Measurements from ENCODE around the gene PTGR3. TPM values are rescaled to one million over a fixed set of nuclear protein-coding genes. Genes with fewer than 3 reads are reported as not detected.
"Not testable (repeated sequence)": the region's sequence is repeated elsewhere in the genome, so short reads cannot be mapped to it uniquely, and the experiment has no call there.

PTGR3 gene
- total RNA-seq, 1 donor from 2014 or later, result 26.3 TPM

DNA sequence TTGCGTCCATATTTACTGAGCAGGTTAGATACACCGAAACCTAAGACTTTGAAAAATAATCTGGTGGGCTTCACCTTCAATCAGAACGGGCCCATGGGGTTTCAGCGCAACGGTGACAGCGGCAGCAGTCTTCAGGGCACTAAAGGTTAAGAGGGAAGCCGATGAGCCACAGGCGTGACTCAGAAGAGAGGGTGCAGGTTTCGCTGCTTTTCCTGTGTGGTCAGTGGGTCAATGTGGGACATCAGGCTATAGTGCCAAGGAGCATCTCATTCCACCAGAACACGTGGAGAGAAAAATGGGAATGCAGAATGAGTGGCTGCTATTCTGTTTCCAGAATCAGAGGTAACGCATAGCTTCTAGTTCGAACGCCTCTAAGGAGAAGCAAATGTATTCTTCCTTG, 8.9 kb downstream of the PTGR3 start:
- Mint-ChIP-seq H3K27ac (ENCODE audit: unreplicated experiment) (no peak overlapping the region), H3K4me1 (ENCODE audit: unreplicated experiment) (peaks cover under 1% of the 10 kb centered on the region), H3K4me3 (ENCODE audit: unreplicated experiment) (no peak overlapping the region), H3K27me3 (ENCODE audit: unreplicated experiment) (peaks cover 2% of the 10 kb centered on the region), H3K9me3 (ENCODE audit: unreplicated experiment) (no peaks in the 10 kb centered on the region), H3K36me3 (ENCODE audit: low read depth, unreplicated experiment) (peaks cover 13% of the 10 kb centered on the region)
- TF ChIP-seq, protein P1, sequence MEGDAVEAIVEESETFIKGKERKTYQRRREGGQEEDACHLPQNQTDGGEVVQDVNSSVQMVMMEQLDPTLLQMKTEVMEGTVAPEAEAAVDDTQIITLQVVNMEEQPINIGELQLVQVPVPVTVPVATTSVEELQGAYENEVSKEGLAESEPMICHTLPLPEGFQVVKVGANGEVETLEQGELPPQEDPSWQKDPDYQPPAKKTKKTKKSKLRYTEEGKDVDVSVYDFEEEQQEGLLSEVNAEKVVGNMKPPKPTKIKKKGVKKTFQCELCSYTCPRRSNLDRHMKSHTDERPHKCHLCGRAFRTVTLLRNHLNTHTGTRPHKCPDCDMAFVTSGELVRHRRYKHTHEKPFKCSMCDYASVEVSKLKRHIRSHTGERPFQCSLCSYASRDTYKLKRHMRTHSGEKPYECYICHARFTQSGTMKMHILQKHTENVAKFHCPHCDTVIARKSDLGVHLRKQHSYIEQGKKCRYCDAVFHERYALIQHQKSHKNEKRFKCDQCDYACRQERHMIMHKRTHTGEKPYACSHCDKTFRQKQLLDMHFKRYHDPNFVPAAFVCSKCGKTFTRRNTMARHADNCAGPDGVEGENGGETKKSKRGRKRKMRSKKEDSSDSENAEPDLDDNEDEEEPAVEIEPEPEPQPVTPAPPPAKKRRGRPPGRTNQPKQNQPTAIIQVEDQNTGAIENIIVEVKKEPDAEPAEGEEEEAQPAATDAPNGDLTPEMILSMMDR (IDR thresholded peaks at IDR 0.05; ENCODE audit: unreplicated experiment), result no peak
- no peak for DNase-seq (ENCODE audit: low spot score)

DNA sequence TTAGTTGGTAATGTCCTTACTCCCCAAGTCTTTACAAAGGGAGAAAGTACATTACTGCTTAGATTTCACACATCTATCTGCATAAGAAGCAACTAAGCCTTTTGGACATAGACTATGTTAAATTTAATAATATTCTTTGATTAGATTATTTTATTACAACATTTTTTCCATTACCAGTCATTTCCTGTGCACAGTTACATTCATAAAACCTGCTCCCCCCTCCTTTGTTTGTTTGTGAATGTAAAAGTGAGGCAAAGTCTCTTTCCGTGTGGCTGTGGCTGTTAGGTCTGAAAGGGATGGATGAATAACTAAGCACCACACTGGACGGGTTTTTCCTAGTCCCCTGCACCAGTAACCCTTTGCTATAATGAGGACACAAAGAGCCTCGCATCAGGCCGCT, 9.6 kb downstream of the PTGR3 start:
- Mint-ChIP-seq H3K36me3 (ENCODE audit: low read depth, unreplicated experiment) (peaks cover 13% of the 10 kb centered on the region), H3K4me1 (ENCODE audit: unreplicated experiment) (no peaks in the 10 kb centered on the region), H3K4me3 (ENCODE audit: unreplicated experiment) (no peak overlapping the region), H3K27me3 (ENCODE audit: unreplicated experiment) (peaks cover 1% of the 10 kb centered on the region), H3K27ac (ENCODE audit: unreplicated experiment) (no peak overlapping the region), H3K9me3 (ENCODE audit: unreplicated experiment) (no peaks in the 10 kb centered on the region)
- TF ChIP-seq, protein P1 (IDR thresholded peaks at IDR 0.05; ENCODE audit: unreplicated experiment), result no peak
- DNase-seq (ENCODE audit: low spot score), result no peak

DNA sequence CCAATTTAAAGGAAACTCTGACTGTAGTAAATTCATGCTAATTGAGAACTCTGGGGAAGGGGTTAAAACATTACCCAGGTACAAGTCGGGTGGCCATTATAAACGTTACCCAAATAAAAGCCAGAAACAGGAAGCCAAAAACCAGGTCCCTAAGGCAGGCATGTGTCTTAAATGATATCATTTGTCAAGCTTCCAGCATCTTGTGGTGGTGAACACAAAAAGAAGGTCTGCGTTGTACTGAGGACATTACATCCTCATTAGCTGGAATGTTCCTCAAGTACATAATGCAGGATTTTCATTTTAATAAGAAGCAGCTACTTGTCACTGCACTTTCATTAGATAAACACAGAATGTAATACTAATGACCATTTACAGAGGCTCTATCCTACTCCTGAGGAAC, 10.9 kb downstream of the PTGR3 start:
- TF ChIP-seq, protein P1 (IDR thresholded peaks at IDR 0.05; ENCODE audit: unreplicated experiment), result no peak

DNA sequence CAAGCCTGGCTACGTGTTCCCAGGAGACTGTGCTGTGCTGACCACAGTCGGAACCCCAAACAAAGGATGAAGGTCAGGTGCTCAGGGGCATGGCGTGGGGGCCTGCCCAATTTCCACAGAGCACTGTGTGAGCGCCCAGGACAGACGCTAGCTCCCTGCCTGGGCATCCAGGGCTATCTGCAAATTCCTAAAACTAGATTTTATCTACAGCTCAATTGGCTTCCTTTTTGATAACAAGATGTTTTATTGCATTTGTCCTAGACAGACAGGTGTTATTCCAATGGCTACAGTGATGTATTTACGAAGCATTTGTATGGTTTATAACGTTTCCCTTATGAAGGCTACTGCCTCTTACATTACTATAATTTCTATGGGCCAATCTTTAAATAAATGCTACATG, 16.0 kb downstream of the PTGR3 start:
- TF ChIP-seq, protein P1 (IDR thresholded peaks at IDR 0.05; ENCODE audit: unreplicated experiment), result no peak
- DNase-seq (ENCODE audit: low spot score), result no peak
- H3K36me3 Mint-ChIP-seq (ENCODE audit: low read depth, unreplicated experiment), result peaks cover 4% of the 10 kb centered on the region
- peaks cover 2% of the 10 kb centered on the region for H3K4me1 Mint-ChIP-seq (ENCODE audit: unreplicated experiment)
- no peaks in the 10 kb centered on the region for H3K9me3 Mint-ChIP-seq (ENCODE audit: unreplicated experiment)
- H3K27me3 Mint-ChIP-seq (ENCODE audit: unreplicated experiment), result peaks cover 3% of the 10 kb centered on the region
- no peak overlapping the region for H3K27ac Mint-ChIP-seq (ENCODE audit: unreplicated experiment)
- H3K4me3 Mint-ChIP-seq (ENCODE audit: unreplicated experiment), result no peak overlapping the region

More for the DNA sequence above, 10.9 kb downstream of the PTGR3 start:
- Mint-ChIP-seq H3K4me3 (ENCODE audit: unreplicated experiment) (no peak overlapping the region), H3K4me1 (ENCODE audit: unreplicated experiment) (no peaks in the 10 kb centered on the region), H3K36me3 (ENCODE audit: low read depth, unreplicated experiment) (peaks cover 13% of the 10 kb centered on the region), H3K9me3 (ENCODE audit: unreplicated experiment) (no peaks in the 10 kb centered on the region), H3K27me3 (ENCODE audit: unreplicated experiment) (peaks cover 1% of the 10 kb centered on the region), H3K27ac (ENCODE audit: unreplicated experiment) (no peak overlapping the region)
- DNase-seq (ENCODE audit: low spot score), result no peak

DNA sequence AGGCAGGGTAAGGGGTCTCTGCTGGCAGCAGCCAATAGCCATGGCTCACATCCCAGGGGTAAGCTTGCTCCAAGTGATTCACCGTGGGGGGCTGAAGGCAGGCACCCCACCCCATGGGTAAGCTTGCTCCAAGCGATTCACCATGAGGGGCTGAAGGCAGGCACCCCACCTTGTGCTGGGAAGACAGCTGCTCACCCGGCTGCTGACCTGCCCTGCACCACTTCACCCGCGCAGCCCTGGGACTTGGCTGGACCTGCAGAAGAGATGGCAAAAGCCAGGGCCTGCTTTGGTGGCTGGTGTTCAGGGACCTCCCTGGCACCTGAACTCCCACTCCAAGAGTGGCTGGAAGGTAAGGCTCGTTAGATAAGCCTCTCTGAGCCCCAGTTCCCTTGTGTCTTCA, 19.2 kb downstream of the PTGR3 start:
- H3K36me3 Mint-ChIP-seq (ENCODE audit: low read depth, unreplicated experiment), result peaks cover 9% of the 10 kb centered on the region
- TF ChIP-seq, protein P1 (IDR thresholded peaks at IDR 0.05; ENCODE audit: unreplicated experiment), result no peak
- no peak for DNase-seq (ENCODE audit: low spot score)
- peaks cover 5% of the 10 kb centered on the region for H3K27me3 Mint-ChIP-seq (ENCODE audit: unreplicated experiment)
- H3K4me1 Mint-ChIP-seq (ENCODE audit: unreplicated experiment), result peaks cover 12% of the 10 kb centered on the region
- H3K9me3 Mint-ChIP-seq (ENCODE audit: unreplicated experiment), result no peaks in the 10 kb centered on the region
- no peak overlapping the region for H3K27ac Mint-ChIP-seq (ENCODE audit: unreplicated experiment)
- H3K4me3 Mint-ChIP-seq (ENCODE audit: unreplicated experiment), result no peak overlapping the region

DNA sequence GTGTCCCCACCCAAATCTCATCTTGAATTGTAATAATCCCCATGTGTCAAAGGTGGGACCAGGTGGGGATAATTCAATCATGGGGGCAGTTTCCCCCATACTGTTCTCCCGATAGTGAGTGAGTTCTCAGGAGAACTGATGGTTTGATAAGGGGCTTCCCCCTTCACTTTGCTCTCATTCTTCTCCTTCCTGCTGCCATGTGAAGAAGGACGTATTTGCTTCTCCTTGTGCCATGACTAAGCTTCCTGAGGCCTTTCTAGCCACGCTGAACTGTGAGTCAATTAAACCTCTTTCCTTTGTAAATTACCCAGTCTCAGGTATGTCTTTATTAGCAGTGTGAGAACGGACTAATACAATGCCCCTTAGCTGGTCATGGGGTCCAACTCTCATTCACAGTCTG, 21.2 kb downstream of the PTGR3 start:
- H3K4me3 Mint-ChIP-seq (ENCODE audit: unreplicated experiment); H3K27me3 Mint-ChIP-seq (ENCODE audit: unreplicated experiment); H3K36me3 Mint-ChIP-seq (ENCODE audit: low read depth, unreplicated experiment); H3K9me3 Mint-ChIP-seq (ENCODE audit: unreplicated experiment); DNase-seq (ENCODE audit: low spot score); H3K27ac Mint-ChIP-seq (ENCODE audit: unreplicated experiment): not testable (repeated sequence)
- peaks cover 13% of the 10 kb centered on the region for H3K4me1 Mint-ChIP-seq (ENCODE audit: unreplicated experiment)
